Measurements from ENCODE around the gene SLC35F1.

GRCh38 chr6:117906958-117907600, at the start of gene SLC35F1:
- TF ChIP-seq CTCF (conservative IDR thresholded peaks at IDR 0.05) = peak; percentile 57
- no peak for TF ChIP-seq ZFX (IDR thresholded peaks at IDR 0.05)
